HS-27A (cell line): Measurements from ENCODE around the gene RALA.
"Not testable (repeated sequence)": the region's sequence is repeated elsewhere in the genome, so short reads cannot be mapped to it uniquely, and the experiment has no call there.

Experiments used
- DNase-seq: peaks from one replicate; pipeline ENCODE4 v3.0.0-alpha.2; 2012; ENCODE audit warnings: low read depth, missing footprints

Gene RALA

GRCh38 chr7:39686261-39686924 lies 63.0 kb downstream of the RALA start:
- no peak for DNase-seq

DNA sequence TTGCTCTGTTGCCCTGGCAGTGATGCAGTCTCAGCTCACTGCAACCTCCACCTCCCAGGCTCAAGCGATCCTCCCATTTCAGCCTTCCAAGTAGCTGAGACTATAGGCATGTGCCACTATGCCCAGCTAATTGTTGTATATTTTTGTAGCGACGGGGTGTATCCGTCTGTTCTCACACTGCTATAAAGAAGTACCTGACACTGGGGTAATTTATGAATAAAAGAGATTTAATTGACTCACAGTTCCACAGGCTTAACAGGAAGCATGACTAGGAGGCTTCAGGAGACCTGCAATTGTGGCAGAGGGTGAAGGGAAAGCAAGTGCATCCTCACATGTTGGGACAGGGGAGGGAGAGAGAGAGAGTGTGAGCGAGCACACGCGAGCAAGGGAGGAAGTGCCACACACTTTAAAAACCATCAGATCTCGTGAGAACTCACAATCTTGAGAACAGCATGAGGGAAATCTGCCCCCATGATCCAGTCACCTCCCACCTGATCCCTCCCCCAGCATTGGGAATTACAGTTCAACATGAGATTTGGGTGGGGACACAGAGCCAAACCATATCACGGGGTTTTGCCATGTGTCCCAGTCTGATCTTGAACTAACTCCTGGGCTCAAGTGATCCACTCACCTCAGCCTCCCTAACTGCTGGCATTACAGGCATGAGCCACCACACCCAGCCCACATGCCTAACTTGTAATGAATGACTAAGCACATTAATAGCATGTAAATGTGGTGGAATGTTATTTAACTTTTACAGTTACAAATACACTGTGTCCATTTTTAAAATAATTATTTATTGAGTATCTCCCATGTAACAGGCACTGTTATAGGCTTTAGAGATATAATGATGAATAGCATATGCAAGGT lies 65.5 kb downstream of the RALA start:
- DNase-seq = peak; percentile 14

GRCh38 chr7:39691821-39692220 lies 68.4 kb downstream of the RALA start:
- peak; percentile 29 for DNase-seq

GRCh38 chr7:39693086-39693485 lies 69.7 kb downstream of the RALA start:
- not testable (repeated sequence) for DNase-seq

DNA sequence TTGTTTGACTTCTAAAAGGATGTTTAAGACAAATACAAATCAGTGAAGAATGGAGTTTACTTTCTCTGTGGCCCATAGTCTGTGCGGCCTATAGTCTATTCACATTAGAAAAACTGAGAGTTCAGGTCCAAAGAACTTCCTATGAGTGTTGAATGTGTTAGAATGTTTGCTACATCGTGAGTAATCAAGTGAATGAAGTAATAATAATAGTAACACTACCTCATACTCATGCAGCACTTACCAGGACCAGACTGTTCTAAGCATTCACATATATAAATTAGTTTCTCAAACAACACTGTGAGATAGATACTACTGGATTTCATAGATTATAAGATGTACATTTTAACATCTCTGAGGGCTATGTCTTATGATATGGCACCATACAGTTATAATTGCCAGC lies 70.4 kb downstream of the RALA start:
- DNase-seq = no peak

DNA sequence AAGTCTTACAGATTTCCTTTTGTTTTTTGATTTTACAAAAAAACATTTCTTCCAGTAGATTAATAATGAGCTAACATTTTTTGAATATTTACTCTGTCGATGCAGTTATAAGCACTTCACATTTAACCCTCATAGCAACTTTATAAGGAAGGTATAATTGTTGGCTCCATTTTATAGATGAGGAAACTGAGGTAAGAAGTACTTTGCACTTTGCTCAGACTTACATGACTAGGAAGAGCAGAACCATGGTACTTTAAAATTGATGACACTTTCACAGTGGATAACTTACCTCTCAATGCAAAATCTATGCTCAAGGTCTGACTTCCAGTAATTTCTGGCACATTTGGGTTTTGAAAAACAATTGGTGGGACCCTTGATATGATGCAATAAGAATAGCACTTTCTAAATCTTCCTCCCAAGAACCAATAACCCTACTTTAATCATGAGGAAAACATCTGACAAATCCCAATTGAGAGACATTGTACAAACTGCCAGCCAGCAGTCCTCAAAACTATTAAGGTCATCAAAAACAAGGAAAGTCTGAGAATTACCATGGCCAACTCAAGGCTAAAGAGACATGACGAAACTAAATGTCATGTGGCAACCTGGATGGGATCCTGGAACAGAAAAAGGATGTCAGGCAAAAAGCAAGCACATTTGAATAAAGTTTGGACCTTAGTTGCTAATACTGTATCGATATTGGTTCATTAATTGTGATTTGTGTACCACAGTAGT lies 72.6 kb downstream of the RALA start:
- DNase-seq = no peak

- no peak for DNase-seq
Observed at GRCh38 chr7:39696631-39697030, 73.3 kb downstream of the RALA start.

GRCh38 chr7:39697483-39697882 lies 74.1 kb downstream of the RALA start:
- no peak for DNase-seq

GRCh38 chr7:39700165-39700564 lies 76.8 kb downstream of the RALA start:
- DNase-seq = no peak

GRCh38 chr7:39700932-39701331 lies 77.6 kb downstream of the RALA start:
- no peak for DNase-seq

GRCh38 chr7:39702133-39702532 lies 78.8 kb downstream of the RALA start:
- DNase-seq = no peak

GRCh38 chr7:39703144-39703543 lies 79.8 kb downstream of the RALA start:
- no peak for DNase-seq

DNA sequence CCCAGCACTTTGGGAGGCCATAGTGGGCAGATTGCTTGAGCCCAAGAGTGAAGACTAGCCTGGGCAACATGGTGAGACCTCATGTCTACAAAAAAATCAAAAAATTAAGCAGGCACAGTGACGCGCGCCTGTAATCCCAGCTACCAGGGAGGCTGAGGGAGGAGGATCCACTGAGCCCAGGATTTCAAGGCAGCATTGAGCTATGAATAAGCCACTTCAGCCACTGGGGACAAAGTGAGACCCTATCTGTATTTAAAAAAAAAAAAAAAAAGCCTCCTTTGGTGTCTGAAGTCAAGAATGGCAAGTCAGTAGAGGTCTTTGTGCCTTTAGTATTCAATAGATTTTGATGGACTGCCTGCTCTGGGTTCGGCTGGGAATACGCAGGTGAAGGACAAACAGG lies 85.7 kb downstream of the RALA start:
- DNase-seq = no peak

- no peak for DNase-seq
Observed at GRCh38 chr7:39709768-39710311, 86.5 kb downstream of the RALA start.

- DNase-seq = no peak
Observed at GRCh38 chr7:39712751-39713150, 89.4 kb downstream of the RALA start.

- DNase-seq = no peak
Observed at GRCh38 chr7:39714447-39715091, 91.2 kb downstream of the RALA start.

DNA sequence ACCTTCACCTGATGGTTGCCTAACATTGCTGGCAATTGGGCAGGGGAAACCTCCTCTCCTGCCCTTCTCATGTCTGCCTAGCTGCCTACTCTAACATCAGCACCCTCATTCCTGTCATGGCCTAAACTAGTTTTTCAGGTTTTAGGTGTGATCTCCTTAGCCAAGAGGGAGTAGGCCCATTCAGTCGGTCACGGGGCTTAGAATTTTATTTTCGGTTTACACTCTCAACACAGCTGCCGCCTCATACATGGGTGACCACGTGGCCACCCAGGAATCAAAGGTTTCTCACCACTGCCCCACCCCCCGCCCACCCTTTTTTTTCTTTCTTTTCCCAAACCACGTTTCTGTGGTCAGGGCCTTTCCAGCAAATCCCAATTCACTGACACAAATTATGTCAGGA lies 97.2 kb downstream of the RALA start:
- DNase-seq = no peak

DNA sequence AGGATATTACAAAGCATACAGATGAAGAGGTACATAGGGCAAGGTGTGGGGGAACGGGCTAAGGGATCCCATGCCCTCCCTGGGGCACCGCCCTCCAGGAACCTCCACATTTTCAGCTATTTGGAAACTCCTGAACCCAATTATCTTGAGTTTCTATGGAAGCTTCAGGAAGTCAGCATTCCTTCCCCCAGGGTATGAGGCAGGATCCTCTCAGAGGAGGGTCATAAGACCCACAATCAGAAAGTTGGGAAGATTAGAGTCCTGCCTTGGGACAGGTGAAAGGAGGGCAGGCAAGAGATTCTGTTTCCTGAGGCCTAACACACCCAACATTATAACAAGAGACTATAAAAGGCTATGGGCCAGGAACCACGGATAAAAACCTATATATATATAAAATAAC lies 98.0 kb downstream of the RALA start:
- DNase-seq = no peak

DNA sequence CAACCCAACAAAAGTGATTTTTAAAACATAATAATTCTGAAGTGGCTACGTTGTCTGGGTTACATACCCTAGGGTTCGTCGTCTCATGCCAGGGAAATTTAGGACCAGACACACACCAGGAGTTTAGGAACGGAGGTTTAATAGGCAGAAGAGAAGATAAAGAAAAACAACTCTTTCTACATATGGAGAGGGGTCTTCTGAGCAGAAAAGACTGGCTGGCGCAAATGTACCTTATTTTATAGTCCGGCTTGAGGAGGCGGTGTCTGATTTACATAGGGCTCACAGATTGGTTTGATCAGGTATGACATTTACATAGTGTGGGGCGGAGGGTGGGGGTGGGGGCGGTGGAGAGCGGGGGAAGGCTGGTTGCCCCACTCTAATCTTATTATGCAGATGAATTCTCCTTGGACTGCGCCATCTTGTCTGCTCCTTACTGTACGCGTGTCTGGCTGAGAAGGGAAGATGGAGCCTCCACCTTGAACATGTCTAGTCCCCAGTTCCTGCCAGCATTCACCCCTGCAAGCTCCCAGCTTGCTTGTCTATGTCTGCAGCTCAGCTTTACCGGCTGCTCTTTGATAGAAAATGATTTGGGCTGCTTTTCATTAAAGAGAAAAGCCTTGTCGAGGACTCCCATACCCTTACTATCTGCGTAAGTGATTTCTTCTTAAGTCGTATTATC lies 98.7 kb downstream of the RALA start:
- DNase-seq = no peak

DNA sequence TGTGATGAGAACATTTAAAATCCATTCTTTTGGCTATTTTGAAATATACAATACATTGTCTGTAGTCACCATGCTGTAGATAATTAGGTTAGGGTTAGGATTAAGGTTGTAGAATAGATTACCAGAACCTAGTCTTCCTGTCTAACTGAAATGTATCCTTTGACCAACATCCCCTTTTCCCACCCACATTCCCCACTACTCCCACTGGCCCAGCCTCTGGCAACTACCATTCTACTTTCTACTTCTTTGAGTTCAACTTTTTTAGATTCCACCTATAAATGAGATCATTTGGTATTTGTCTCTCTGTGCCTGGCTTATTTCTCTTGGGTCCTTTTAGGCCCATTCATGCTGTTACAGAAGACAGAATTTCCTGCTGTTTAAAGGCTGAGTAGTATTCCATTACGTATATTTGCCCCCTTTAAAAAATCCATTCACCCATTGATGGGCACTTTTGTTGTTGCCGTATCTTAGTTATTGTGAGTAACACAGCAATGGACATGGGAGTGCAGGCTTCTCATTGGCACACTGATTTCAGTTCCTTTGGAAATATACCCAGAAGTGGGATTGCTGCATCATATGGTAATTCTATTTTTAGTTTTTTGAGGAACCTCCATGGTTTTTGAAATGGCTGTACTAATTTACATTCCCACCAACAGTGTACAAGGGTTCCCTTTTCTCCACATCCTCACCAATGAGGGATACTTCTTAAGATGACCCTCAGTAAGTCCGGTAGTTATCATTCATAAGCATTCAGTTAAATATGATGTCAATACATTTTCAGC lies 104.0 kb downstream of the RALA start:
- DNase-seq = no peak
